Chondrocyte (in vitro differentiated cells): Measurements from ENCODE around the gene STAP2. TPM values are rescaled to one million over a fixed set of nuclear protein-coding genes. Genes with fewer than 3 reads are reported as not detected.
A peak's percentile ranks its signal among the peaks of the same experiment; 100 is the strongest.

Experiments
- DNase-seq: peaks from one replicate; pipeline ENCODE4 v3.0.0; 2021; ENCODE audit warnings: mixed read lengths, low spot score
- H3K27ac Mint-ChIP-seq: one replicate; pipeline ENCODE4 v1.8.0; 2021; ENCODE audit warnings: mild to moderate bottlenecking, moderate library complexity, mixed read lengths; ENCODE audit not compliant: unreplicated experiment
- H3K27me3 Mint-ChIP-seq: 2 replicates; pipeline ENCODE4 v1.8.0; 2021; ENCODE audit warnings: low read depth, mixed read lengths
- H3K36me3 Mint-ChIP-seq: 2 replicates; pipeline ENCODE4 v1.8.0; 2021; ENCODE audit warnings: low read depth, mixed read lengths
- H3K4me1 Mint-ChIP-seq: 2 replicates; pipeline ENCODE4 v1.8.0; 2021; ENCODE audit warnings: low read depth, mild to moderate bottlenecking, mixed read lengths
- H3K4me3 Mint-ChIP-seq: one replicate; pipeline ENCODE4 v1.8.0; 2021; ENCODE audit warnings: mild to moderate bottlenecking, moderate library complexity, mixed read lengths; ENCODE audit not compliant: unreplicated experiment
- H3K9me3 Mint-ChIP-seq: 2 replicates; pipeline ENCODE4 v1.8.0; 2021; ENCODE audit warnings: low read depth, mixed read lengths
- total RNA-seq: library from RNA; stranded (reverse); gene quantifications from 3 replicates; pipeline ENCODE4 v1.2.1, GENCODE V29; 2021
- TF ChIP-seq, protein P1 (sequence below): fragments of 200-600 bp; sonication (generic); IDR thresholded peaks from 2 replicates; pipeline ENCODE4 v1.5.0; 2021; ENCODE audit warnings: antibody characterized with exemption, mild to moderate bottlenecking, moderate library complexity

STAP2 gene
- total RNA-seq, 1 donor from 2014 or later, result 0.85 TPM

DNA sequence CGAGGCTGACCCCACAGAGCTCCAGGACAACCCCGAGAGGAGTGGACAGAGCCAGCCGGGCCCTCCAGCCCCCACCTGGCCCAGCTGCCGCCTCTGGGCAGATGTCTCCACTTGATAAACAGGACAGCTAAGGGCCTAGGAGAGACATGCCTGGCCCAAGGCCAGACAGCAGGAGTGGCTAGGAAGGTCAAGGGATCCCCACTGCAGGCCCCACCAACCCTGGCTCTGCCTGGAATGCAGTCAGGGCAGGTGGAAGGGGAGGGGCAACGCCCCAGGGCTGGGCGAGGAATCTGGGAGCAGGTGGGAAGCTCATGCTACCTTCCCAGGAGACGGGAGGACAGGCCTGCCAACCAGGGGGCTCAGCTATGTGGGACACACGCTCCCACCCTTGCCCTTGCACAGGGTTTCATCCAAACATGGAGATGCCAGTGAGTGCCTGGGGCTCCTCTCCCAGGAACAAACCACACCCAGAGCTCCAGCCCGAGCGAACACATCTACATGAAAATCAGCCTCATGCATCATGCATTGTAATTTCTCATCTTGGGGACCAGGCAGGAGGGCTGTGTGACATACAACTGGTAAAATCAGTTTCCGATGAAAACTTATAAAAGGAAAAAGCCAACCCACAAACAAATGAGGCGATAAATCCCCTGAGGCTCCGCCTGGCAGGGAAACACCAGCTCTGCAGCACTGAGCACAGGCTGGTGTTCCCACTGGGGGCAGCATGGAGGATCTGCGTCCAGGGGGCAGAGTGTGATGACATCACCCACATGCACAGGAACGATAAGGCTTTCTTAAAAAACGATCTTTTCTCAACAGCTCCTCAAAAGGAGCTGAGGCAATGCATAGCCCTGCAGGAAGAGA lies 36.8 kb upstream of the STAP2 start:
- Mint-ChIP-seq H3K4me3 (no peak overlapping the region), H3K36me3 (no peaks in the 10 kb centered on the region), H3K27me3 (no peaks in the 10 kb centered on the region), H3K4me1 (peaks cover 85% of the 10 kb centered on the region), H3K9me3 (no peaks in the 10 kb centered on the region), H3K27ac (peak overlapping the region; percentile 97)
- no peak for DNase-seq
- TF ChIP-seq, protein P1, sequence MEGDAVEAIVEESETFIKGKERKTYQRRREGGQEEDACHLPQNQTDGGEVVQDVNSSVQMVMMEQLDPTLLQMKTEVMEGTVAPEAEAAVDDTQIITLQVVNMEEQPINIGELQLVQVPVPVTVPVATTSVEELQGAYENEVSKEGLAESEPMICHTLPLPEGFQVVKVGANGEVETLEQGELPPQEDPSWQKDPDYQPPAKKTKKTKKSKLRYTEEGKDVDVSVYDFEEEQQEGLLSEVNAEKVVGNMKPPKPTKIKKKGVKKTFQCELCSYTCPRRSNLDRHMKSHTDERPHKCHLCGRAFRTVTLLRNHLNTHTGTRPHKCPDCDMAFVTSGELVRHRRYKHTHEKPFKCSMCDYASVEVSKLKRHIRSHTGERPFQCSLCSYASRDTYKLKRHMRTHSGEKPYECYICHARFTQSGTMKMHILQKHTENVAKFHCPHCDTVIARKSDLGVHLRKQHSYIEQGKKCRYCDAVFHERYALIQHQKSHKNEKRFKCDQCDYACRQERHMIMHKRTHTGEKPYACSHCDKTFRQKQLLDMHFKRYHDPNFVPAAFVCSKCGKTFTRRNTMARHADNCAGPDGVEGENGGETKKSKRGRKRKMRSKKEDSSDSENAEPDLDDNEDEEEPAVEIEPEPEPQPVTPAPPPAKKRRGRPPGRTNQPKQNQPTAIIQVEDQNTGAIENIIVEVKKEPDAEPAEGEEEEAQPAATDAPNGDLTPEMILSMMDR, result peak; percentile 70

DNA sequence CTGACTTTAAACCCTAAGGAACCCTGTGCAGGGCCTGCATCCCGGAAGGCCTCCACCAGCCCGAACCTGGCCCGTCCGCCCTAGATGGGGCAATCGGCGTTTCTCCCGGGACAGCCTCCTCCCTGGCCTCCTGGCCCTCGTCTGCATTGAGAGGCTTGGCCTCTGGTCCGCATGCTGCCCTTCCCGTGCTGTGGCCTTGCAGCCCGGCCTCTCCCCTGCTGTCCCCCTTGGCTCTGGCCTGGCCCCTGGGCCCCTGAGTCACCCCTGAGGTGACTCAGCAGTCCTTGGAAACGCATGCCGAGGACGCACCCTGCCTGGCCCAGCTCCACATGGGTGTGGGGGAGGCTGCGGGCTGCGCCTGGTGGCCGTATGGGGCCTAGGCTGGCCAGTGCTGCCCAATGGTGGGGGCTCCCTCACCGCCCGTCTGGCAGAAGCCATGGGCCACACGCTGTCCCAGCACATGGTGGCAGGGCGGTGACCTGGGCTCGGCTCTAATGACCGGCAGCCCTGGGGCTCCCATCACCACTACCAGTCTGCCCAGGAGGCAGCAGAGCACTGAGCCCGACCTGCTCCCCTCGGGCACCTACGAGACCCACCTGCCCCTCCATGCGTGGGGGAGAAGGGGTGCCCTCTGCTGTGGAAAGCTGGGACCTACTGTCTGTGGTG lies 36.0 kb upstream of the STAP2 start:
- Mint-ChIP-seq H3K4me3 (no peak overlapping the region), H3K9me3 (no peaks in the 10 kb centered on the region), H3K27me3 (no peaks in the 10 kb centered on the region), H3K4me1 (peaks cover 79% of the 10 kb centered on the region), H3K27ac (peak overlapping the region; percentile 97), H3K36me3 (no peaks in the 10 kb centered on the region)
- TF ChIP-seq, protein P1, result peak; percentile 32
- DNase-seq, result no peak

DNA sequence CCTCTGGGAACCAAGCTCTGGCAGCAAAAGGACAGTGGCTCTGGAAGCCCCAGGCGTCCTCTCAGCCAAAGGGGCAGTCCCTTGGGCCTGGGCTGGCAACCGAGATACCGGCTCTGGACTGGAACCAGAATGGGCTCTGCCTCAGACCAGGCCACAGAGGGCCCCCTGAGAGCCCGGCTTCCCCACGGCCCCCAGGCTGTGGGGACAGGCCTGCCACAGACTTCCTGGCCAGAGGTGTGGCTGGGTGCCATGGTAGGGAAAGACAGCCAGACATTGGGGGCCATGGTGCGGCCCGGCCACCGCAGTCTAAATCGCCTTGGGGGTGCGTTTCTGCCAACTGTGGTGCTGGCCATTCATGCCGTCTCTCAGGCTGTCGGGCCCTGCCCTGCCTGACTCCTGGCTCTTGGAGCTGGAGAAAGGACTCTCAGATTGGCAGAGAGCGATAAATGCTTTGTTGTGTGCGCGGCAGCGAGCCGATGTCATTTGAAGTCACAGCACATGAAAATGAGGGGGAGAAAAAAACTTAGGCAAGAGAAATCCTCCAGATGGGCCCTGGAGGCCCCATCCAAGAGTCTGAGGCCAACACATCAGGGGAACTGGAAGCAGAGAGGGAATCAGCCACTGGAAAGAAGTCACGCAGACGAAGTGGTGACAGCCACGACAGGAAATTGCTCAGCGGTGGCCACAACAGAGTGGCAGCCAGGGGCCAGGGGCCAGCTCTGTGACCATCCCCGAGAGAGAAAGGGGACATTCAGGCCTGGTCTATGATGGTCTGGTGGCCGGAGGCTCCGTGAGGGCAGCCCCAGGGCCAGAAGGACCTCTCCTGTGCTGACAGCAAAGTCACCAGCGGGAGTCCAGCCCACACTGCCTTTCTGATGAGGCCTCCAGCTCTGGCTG lies 35.2 kb upstream of the STAP2 start:
- H3K4me3 Mint-ChIP-seq, result peak overlapping the region; percentile 29
- no peaks in the 10 kb centered on the region for H3K36me3 Mint-ChIP-seq
- no peaks in the 10 kb centered on the region for H3K27me3 Mint-ChIP-seq
- TF ChIP-seq, protein P1, result no peak
- no peak for DNase-seq
- H3K9me3 Mint-ChIP-seq, result no peaks in the 10 kb centered on the region
- peaks cover 77% of the 10 kb centered on the region for H3K4me1 Mint-ChIP-seq
- peak overlapping the region; percentile 97 for H3K27ac Mint-ChIP-seq

DNA sequence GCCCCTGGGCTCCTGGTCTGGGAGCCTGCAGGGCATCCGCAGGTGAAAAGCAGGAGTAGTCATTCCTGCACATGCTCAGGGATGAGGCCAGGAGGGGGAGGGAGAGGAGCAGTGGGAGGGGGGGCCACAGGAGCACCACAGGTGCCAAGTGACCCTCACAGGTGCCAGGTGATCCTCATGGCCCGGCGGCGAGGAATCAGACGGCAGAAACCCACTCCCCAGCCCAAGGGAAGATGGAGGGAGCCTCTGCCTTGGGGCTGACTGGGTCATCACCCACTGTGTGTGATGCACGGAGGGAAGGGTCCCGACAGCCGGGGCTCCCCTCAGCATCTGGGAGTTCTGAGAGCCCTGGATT lies 34.4 kb upstream of the STAP2 start:
- Mint-ChIP-seq H3K4me1 (peaks cover 83% of the 10 kb centered on the region), H3K27me3 (no peaks in the 10 kb centered on the region), H3K36me3 (no peaks in the 10 kb centered on the region), H3K4me3 (no peak overlapping the region), H3K27ac (peak overlapping the region; percentile 97), H3K9me3 (no peaks in the 10 kb centered on the region)
- TF ChIP-seq, protein P1, result no peak
- DNase-seq, result no peak
